NCI-H2107 treated with DMSO at 0.1 percent for 48 hours (cell line): ENCODE results near the gene SSTR5.
"Not testable (repeated sequence)": the region's sequence is repeated elsewhere in the genome, so short reads cannot be mapped to it uniquely, and the experiment has no call there.

ENCODE experiments used
- DNase-seq: peaks from one replicate; lab custom pipeline; 2025; ENCODE audit not compliant: unreplicated experiment; lab: John Stamatoyannopoulos, UW

Gene SSTR5

DNA sequence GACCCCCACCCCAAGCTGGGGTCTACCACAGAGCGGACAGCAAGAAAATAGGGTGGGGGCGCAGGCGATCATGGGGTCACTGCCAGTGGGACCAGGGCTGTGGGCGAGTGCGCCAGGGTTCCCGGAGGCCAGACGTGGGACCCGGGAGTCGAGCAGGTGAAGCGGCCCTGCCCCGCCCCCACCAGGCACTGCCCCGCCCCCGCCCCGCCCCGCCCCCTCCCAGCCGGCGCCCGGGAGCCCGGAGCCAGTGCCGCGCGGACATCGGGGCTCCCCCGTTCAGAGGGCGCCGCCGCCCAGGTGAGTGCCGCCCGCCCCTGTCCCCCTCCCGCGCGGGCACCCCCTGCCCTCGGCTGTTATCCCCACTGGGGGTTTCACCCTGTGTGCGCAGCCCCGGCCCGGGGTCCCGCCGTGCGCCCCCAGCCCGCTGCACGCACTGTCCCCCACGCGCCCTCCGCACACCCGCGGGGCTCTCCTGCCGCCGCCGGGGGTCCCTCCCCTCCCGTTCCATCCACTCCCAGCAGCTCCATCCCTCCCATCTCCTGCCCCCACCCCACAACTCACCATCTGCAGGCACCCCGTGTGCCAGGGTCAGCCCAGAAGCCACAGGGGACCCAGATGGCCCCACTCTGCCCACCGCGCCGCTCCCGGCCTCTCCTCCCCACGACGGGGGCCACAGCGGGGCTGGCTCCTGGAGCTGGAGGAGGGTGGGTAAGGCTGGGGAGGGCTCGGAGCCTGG is at the start of gene SSTR5:
TSS of gene SSTR5 (plus strand) at position 222 of the 736 bp plus-strand sequence. CDS start 6,122 bp downstream, outside the sequence.
- DNase-seq: no peak

DNA sequence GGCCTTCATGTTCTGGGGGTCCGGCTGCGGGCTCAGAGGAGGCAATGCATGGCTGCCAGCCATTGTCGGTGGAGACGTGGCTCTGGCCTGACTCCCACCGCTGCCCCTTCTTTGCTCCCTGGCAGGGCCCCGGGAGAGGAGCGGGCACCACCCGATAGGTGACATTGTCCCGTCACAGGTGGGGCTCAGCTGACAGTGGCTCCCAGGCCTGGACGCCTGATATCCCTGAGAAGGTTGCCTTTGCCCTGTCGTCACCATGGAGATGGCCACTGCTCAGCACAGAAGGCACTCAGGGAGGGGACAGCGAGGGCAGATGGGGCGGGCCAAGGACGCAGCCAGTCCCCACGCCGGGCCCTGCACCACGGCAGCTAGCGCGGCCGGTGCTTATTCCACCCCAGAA is 48.4 kb upstream of the SSTR5 start:
- no peak for DNase-seq

DNA sequence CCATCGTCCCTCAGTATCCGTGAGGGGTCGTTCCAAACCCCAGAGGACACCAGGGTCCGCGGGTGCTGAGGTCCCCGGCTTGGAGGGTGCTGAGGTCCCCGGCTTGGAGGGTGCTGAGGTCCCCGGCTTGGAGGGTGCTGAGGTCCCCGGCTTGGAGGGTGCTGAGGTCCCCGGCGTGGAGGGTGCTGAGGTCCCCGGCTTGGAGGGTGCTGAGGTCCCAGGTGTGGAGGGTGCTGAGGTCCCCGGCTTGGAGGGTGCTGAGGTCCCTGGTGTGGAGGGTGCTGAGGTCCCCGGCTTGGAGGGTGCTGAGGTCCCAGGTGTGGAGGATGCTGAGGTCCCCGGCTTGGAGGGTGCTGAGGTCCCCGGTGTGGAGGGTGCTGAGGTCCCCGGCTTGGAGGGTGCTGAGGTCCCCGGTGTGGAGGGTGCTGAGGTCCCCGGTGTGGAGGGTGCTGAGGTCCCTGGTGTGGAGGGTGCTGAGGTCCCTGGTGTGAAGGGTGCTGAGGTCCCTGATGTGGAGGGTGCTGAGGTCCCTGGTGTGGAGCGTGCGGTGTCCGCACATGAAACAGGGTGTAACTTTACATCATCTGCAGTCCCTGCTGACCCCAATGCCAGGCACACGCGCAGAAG is 47.3 kb upstream of the SSTR5 start:
- DNase-seq: not testable (repeated sequence)

DNA sequence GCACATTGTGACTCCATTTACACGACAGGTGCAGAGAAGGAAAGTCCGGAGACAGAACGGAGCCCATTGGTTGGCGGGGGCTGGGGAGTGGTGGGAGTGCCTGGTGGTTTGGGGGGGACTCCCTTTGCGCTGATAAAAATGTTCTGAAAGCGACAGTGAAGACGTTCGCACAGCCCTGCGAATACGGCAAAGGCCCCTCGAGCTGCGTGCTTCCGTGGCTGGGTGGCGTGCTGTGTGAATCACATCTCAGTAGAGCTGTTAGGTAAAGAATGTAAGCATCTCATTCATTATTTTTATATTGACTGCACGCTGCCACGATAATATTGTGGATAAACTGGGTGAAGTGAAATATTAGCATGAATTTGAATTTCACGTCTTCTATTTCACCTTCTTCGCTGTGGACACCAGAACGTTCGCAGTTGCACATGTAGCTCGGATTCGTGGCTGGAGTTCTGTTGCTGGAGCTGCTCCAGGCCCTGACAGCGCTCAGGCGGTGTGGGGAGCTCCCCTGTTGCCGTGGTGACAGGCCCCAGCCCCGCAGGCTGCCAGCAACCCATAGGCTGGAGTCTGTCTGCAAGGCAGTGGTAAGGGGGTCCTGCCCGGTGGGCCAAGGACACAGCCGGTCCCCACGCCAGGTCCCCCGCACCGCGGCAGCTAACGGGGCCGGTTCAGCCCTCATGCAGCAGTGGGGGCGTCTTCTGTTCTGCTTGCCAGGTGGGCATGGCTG is 46.3 kb upstream of the SSTR5 start:
- no peak for DNase-seq

DNA sequence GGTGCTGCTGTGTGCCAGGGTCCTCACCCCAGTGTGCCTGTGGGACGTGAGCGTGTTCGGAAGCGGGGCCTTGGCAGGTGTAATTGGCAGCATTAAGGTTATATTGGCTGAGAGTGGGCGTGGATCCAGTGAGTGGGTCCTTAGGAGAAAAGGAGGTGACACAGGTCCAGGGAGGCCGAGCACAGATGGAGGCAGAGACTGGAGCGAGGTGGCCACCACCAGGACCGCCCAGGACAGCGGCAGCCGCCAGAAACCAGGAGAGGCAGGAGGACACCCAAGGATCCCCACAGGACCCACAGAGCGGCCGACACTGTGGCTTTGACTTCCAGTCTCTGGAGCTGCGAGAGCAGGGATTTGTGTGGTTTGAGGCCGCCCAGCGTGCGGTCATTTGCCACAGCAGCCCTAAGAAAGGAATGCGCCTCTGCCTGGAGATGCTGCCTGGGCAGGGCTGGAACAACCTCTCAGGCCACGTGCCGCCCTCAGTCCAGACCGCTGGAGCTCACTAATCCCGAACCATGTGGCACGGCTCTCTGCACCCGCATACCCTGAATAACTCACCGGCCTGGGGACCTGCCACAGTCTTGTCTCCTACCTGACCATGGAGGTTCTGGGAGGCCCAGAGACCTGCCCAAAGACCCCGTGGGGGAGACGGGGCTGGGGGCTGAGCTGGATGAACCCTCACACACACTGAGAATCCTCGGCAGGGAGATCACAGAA is 45.6 kb upstream of the SSTR5 start:
- DNase-seq: no peak

DNA sequence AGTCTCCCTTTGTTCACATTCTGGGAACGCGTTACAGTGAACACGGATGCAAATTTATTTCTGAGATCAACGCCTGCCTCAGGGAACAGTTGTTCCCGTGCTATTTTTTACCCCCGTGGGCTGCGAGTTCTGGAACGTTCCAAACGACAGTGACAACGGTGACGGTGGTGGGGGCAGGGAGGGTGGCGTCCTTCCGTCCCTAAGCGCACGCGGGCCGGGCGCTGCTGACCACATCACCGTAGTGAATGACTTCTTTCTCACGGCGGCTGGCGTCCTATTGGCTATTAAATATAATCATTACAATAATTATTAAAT is 45.1 kb upstream of the SSTR5 start:
- DNase-seq: no peak

DNA sequence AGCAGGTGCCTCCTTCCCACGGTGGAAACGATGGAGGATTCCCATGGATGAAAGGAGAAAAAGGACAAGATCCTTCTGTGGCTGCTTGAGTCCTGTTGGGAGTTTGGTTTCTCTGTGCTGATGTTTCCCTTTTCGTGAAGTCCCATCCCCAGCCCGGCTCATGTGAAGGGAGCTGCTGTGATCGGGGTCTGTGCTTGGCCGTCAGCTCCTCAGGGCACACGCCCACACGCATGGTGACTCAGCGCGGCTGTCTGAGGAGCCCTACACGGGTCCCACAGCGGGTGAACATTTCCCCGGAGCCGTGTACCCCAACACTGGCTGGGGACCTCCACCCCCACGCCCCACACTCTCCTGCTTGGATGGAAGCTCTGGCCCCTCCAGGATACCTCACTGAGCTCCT is 44.5 kb upstream of the SSTR5 start:
- no peak for DNase-seq

DNA sequence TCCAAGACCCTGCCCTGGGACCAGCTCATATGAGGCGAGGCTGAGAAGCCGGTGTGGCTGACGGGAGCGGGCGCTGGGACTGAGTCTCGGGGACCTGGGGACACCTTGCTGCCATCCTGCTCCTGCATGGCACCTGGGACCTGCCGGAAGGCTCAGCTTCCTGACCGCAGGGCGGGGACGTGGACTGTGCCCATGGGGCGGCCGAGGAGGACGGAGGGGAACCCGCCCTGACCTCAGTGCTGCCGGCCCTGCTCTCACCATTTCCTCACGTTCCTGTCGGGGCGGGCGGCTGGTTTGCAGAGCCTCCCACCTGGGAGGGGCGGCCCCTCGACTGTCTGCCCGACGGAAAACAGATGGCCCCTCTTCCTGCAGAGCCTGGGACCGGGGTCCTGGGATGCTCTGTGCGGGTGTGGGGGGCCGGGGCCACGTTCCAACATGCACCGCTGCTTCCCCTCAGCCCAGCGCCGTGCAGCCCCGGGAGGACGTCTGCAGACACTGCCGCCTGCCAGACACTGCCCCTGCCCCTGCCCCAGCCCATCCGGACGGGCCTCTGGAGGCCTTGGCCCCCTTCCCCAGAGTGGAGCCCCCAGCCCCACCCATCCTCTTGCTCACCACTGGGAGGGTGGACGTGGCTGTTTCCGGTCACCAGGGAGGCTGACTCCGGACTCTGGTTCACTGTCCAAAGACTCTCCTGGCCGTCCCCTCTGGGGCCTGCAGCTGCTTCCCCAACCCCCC is 43.9 kb upstream of the SSTR5 start:
- DNase-seq: no peak

DNA sequence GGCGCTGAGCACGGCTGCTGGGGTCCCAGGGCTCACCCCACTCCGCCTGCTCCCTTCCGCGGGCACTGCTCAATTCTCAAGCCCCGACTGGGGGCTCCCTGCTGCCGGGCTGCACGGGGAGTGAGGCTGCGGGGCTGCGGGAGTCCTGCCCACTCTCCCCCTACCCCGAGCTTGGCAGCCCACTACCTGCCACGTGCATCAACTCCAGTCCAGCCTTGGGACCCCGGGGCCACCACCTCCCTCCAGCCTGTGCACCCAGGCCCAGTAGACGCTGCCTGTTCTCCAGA is 43.3 kb upstream of the SSTR5 start:
- no peak for DNase-seq

DNA sequence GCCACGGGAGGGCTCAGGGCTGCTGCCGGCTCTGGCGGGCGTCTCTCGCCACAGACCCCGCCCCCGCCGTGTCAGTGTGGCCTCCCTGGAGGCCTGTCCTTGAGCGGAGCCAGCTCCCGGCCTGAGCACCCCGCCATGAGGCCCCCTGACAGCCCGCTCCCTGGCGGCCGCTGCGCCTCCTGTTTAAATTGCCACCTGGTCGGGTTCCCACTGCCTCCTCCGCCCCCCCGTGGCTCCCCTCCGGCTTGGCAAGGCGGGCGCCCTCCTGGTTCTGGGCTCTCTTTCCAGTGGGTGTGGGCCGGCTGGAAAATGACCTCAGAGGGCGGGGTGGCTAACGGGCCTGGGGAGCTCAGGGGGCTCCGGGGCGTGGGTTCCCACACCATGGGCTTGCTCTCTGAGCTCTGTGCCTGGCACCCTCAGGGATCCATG is 42.1 kb upstream of the SSTR5 start:
- DNase-seq: no peak

DNA sequence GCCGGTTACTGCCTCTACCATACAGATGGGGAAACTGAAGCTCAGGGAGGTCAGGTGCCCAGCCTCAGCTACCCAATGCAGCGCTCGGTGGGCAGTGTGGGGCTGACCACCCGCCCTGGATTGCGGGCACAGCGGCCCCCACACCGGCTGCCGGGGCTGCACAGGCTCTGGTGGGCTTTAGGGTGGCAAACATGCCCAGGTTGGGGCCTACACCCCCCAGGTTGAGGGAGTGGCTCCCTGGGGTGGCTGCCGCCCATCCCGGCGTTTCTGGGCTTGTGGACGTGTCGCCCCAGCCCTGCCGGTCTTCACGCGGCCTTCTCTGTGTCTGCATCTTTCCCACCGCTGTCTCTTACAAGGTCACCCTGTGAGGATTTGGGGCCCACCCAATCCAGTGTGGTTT is 40.9 kb upstream of the SSTR5 start:
- no peak for DNase-seq

DNA sequence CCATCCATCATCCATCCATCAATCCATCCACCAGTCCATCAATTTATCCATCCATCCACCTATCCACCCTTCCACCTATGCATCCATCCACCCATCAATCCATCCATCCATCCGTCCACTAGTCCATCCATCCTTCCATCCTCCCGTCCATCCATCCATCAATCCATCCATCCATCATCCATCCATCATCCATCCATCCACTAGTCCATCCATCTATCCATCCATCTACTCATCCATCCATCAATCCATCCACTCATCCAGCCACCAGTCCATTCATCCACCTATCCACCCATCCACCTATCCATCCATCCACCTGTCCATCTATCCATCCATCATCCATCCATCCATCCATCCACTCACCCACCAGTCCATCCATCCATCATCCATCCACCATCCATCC is 39.9 kb upstream of the SSTR5 start:
- no peak for DNase-seq

DNA sequence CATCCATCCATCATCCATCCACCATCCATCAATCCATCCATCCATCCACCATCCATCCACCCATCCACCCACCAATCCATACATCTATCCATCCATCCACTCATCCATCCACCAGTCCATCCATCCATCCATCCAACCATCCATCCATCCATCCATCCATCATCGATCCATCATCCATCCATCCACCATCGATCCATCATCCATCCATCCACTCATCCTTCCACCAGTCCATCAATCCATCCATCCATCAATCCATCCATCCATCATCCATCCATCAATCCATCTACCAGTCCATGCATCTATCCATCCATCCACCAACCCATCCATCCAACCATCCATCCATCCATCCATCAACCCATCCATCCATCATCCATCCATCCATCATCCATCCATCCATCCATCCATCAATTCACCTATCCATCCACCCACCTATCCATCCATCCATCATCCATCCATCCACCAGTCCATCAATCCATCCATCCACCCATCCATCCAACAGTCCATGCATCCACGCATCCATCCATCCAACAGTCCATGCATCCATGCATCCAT is 39.3 kb upstream of the SSTR5 start:
- no peak for DNase-seq

DNA sequence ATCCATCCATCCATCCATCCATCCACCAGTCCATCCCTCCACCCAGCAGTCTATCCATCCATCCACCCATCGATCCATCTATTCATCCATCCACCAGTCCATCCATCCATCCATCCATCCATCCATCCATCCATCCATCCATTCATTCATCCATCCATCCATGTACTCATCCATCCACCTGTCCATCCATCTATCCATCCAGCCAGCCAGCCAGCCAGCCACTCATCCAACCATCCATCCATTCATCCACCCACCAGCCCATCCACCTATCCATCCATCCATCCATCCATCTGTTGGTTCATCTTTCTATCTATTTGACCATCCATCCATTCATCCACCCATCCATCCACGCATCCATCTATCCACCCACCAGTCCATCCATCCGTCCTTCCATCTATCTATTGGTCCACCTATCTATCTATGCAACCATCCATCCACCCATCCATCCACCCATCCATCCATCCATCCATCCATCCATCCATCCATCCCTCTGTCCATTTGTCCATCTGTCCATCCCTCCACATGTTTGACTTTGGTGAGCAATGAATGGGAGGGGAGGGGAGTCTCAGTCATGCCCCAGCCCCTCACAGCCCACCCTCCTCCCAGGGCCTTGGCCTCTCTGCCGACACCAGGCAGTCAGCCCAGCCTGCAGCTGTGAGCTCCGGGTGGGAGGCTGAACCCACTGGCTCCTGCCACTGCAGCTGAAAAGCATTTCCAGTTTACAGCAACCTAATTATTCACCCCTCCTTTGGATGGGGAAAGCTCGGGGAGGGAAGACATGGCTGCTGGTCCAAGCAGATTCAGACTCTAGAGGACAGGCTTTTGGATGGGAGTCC is 38.1 kb upstream of the SSTR5 start:
- DNase-seq: no peak

DNA sequence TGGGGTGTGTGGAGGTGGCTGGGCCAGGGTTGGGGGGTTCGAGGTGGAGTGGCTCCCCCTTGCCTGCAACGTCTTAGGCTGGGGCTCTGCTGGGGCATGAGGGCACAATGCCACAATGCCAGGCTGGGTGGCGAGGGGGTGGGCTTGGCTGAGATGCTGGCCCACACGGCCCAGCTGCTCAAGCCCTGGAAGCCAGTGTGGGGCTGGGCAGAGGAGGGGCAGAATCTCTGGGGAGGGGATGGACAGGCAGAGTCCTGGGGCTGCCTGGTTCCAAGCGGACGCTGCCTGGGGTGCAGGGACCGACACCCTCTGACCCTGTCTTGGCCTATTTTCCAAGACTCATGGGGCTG is 37.5 kb upstream of the SSTR5 start:
- DNase-seq: no peak

DNA sequence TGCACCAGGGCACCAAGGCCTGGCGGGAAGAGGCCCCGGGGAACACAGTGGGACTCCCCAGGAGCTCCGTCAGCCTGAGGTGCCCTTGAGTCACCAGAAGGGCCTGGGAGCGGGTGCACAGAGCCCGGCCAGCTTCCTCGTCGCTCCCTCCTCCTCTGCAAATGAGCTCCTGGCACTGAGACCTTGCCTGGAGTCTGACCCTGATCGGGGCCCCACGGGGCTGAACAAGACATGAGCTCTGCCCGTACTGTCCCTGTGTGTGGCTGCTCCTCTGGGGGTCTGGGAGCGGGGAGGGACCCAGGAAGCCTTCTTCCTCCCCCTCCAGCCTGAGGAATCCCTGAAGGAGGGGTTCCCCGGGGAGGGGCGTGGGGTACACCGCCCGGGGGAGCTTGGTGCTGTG is 36.4 kb upstream of the SSTR5 start:
- no peak for DNase-seq

DNA sequence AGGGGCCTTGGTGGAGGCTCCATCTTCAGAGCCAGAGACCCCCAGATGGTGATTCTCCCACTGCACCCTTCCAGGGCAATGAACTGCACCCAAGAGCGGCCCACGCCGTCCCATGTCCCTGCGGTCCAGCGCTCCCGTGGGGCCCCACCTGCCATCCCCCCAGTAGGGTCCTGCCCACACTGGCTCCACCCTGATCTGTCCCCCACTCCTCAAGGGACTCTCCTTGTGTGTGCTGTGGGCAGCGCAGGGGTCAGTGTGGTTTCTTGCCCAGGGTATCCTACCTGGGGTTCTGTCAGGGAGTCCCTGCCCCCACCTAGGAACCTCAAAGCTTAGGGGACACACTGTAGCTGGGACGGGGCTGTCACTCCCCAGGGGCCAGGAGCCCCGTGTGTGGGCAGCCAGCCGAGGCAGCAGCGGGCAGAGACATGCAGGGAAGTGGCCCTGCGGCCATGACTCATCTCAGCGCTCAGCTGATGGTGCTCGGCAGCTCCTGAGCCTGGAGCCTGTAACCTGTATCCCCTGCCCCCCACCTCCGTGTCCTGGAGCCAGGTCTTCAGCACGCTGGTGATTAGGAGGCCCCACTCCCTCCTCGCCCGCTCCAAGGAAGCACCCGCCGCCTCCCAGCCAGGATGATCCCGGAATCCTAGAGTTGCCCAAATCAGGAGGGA is 35.7 kb upstream of the SSTR5 start:
- DNase-seq: no peak

DNA sequence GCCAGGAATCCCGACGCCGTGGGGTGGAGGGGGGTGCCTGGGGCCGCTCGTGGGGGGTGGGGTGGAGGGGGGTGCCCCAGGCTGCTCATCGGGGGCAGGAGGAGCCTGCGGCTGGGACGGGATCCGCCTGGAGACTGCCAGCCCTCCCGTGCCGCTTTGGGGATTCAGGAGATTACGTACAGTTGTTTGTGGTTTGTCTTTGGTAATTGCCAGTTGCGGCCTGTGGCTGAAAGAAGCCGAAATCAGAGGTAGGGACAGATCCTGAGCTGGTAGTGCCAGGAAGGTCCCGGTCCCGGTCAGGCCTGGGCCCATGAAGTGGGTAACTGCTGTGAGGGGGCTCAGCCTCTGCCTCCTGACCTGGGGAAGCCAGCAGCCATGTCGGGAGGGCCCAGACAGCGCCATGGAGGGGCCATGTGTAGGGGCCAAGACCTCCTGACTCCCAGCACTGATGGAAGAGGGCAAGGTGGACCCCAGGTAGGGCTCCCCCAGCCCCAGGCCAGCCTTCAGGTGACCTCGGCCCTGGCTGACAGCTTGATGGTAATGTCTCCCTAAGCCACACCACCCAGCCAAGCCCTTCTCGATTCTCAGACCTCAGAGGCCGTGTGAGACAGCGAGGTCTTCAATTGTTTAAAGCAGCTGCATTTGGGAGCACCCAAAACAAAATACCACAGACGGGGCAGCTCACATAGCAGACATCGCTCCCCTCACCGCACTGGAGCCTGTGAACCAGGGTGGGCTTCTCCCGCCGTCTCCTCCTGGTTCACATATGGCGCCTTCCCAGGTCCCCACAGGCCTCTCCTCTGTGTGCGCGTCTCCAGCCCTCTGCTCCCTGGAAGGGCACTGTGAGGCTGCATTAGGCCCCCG is 34.9 kb upstream of the SSTR5 start:
- DNase-seq: no peak

DNA sequence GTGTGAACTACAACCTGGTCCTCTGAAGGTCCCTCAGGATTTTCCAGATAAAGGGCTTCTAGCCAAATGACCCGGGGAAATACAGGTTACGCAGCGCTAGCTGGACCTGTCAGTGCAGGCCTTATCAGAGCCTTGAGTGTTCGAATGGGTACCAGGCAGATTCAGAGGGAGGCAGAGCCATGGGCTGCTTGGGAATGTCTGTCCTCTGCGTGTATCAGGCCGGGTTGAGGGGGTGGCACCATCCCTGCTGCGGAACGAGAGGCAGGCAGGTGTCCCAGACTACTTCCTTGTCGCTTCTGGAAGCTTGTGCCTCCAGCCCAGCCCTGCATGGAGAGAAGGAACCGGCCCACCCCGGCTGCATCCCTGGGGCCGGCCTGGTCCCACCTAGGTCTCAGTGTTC is 33.6 kb upstream of the SSTR5 start:
- DNase-seq: no peak
